HEK293T (cell line): Measurements from ENCODE around the gene CCDC83.

ENCODE experiments used
- ARNT ChIP-seq: fragments of 450-650 bp; IDR thresholded peaks from 2 replicates; pipeline ENCODE4 v1.6.1; 2017; ENCODE audit warnings: mild to moderate bottlenecking
- BHLHE40 ChIP-seq: fragments of 450-650 bp; IDR thresholded peaks from 2 replicates; pipeline ENCODE4 v1.6.1; 2016; ENCODE audit warnings: mild to moderate bottlenecking, moderate library complexity, borderline replicate concordance
- CTBP1 ChIP-seq: fragments of 450-650 bp; IDR thresholded peaks from 2 replicates; pipeline ENCODE4 v1.6.1; 2016; ENCODE audit warnings: borderline replicate concordance
- ELF4 ChIP-seq: fragments of 450-650 bp; IDR thresholded peaks from 2 replicates; pipeline ENCODE4 v1.6.1; 2017; ENCODE audit warnings: antibody characterized with exemption
- FOXK2 ChIP-seq: fragments of 450-650 bp; IDR thresholded peaks from 2 replicates; pipeline ENCODE4 v1.6.1; 2016; ENCODE audit warnings: mild to moderate bottlenecking
- HDGF ChIP-seq: fragments of 450-650 bp; IDR thresholded peaks from 2 replicates; pipeline ENCODE4 v1.6.1; 2017; ENCODE audit warnings: antibody characterized with exemption, borderline replicate concordance
- L3MBTL2 ChIP-seq: fragments of 450-650 bp; conservative IDR thresholded peaks from 2 replicates; pipeline ENCODE4 v1.6.1; 2016; ENCODE audit warnings: mild to moderate bottlenecking
- NFRKB ChIP-seq: fragments of 450-650 bp; IDR thresholded peaks from 2 replicates; pipeline ENCODE4 v1.6.1; 2016; ENCODE audit warnings: mild to moderate bottlenecking, moderate library complexity
- PKNOX1 ChIP-seq: fragments of 450-650 bp; IDR thresholded peaks from 2 replicates; pipeline ENCODE4 v1.6.1; 2016
- SP1 ChIP-seq: fragments of 450-650 bp; IDR thresholded peaks from 2 replicates; pipeline ENCODE4 v1.6.1; 2017
- SUZ12 ChIP-seq: fragments of 450-650 bp; IDR thresholded peaks from 2 replicates; pipeline ENCODE4 v1.6.1; 2016; ENCODE audit warnings: mild to moderate bottlenecking
- TARDBP ChIP-seq: fragments of 450-650 bp; IDR thresholded peaks from 2 replicates; pipeline ENCODE4 v1.6.1; 2016

- TF ChIP-seq ARNT (no peak), CTBP1 (no peak), L3MBTL2 (no peak), NFRKB (no peak), PKNOX1 (no peak), SP1 (no peak), SUZ12 (no peak), ELF4 (no peak), HDGF (no peak), FOXK2 (no peak), BHLHE40 (no peak), TARDBP (no peak)
These were observed 91.0 kb downstream of the CCDC83 start for GRCh38 chr11:85946221-85946620.
